A549 (cell line): Measurements from ENCODE around the gene CABP1.

ENCODE experiments used
- CTCF ChIP-seq: fragments of >200 bp; sonication (Bioruptor Twin); formaldehyde crosslinking; IDR thresholded peaks from 3 replicates; pipeline ENCODE4 v1.5.1; 2016
- EP300 ChIP-seq, 2 experiments: fragments of >200 bp; sonication (Bioruptor Twin); formaldehyde crosslinking; IDR thresholded peaks; 2 replicates in 1 of 2; 3 replicates in 1 of 2; pipeline ENCODE4 v1.6.1; 2016 to 2017
- GATA3 ChIP-seq: IDR thresholded peaks from 2 replicates; pipeline ENCODE4 v1.6.1; 2012; ENCODE audit warnings: borderline replicate concordance
- KDM1A ChIP-seq: fragments of 200-600 bp; sonication (generic); IDR thresholded peaks from 2 replicates; pipeline ENCODE4 v1.6.1; 2016; ENCODE audit warnings: low read depth, mild to moderate bottlenecking
- POLR2A ChIP-seq: IDR thresholded peaks from 2 replicates; pipeline ENCODE4 v1.6.1; 2012; ENCODE audit warnings: mild to moderate bottlenecking, low read length
- RAD21 ChIP-seq, 2 experiments: fragments of >200 bp in 1 of 2; sonication (Bioruptor Twin) in 1 of 2; formaldehyde crosslinking in 1 of 2; IDR thresholded peaks in 1 of 2; conservative IDR thresholded peaks in 1 of 2; 2 replicates in 1 of 2; 3 replicates in 1 of 2; pipeline ENCODE4 v1.6.1; 2012 to 2018; ENCODE audit warnings: inconsistent platforms in 1 of 2
- TF ChIP-seq, protein P1 (sequence below): fragments of 450-650 bp; IDR thresholded peaks from 2 replicates; pipeline ENCODE4 v1.6.1; 2014; ENCODE audit warnings: antibody characterized with exemption

GRCh38 chr12:120705618-120706017 lies 65.2 kb downstream of the CABP1 start:
- TF ChIP-seq, protein P1, sequence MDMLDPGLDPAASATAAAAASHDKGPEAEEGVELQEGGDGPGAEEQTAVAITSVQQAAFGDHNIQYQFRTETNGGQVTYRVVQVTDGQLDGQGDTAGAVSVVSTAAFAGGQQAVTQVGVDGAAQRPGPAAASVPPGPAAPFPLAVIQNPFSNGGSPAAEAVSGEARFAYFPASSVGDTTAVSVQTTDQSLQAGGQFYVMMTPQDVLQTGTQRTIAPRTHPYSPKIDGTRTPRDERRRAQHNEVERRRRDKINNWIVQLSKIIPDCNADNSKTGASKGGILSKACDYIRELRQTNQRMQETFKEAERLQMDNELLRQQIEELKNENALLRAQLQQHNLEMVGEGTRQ: no peak
- TF ChIP-seq CTCF (no peak), POLR2A (no peak), GATA3 (no peak), RAD21 (conservative IDR thresholded peaks at IDR 0.05 in 1 of 2, IDR thresholded peaks at IDR 0.05 in 1 of 2) (no peak), EP300 (IDR thresholded peaks at IDR 0.05) (no peak), KDM1A (no peak)
